Stomach (tissue), 9 donors: Measurements from ENCODE around the gene ZNHIT3. TPM values are rescaled to one million over a fixed set of nuclear protein-coding genes. Genes with fewer than 3 reads are reported as not detected.

Experiments used
- DNase-seq, 2 donors: peaks; one replicate each; pipeline versions ENCODE4 v3.0.0 to v3.0.0-alpha.2; 2013 to 2019
- H3K27ac ChIP-seq, 5 donors: fragments of 200-600 bp in 4 of 5; sonication (generic) in 4 of 5; one replicate each; pipeline ENCODE4 v1.5.1; 2013 to 2019; ENCODE audit warnings: mild to moderate bottlenecking in 1 of 5, moderate library complexity in 1 of 5
- H3K27me3 ChIP-seq, 3 donors: fragments of 200-600 bp; sonication (generic); one replicate each; pipeline ENCODE4 v1.5.1; 2017 to 2019; ENCODE audit warnings: mixed run types in 1 of 3
- H3K36me3 ChIP-seq, 4 donors: fragments of 200-600 bp; sonication (generic); 1 replicate in 3 of 4; 2 replicates in 1 of 4; pipeline ENCODE4 v1.5.1; 2016 to 2019
- H3K4me1 ChIP-seq, 4 donors: fragments of 200-600 bp; sonication (generic); one replicate each; pipeline ENCODE4 v1.5.1; 2016 to 2019
- H3K4me3 ChIP-seq, 4 donors: fragments of 200-600 bp; sonication (generic) in 3 of 4; one replicate each; pipeline ENCODE4 v1.5.1; 2016 to 2019; ENCODE audit warnings: mild to moderate bottlenecking in 1 of 4
- H3K9me3 ChIP-seq, 4 donors: fragments of 200-600 bp; sonication (generic); one replicate each; pipeline ENCODE4 v1.5.1; 2016 to 2019
- CTCF ChIP-seq, 7 experiments: fragments of 450-650 bp in 4 of 7; fragments of 200-600 bp in 3 of 7; sonication (generic) in 3 of 7; IDR thresholded peaks; one replicate each; pipeline ENCODE4 v1.5.1; 2016 to 2019; ENCODE audit warnings: antibody characterized with exemption in 7 of 7, control low read depth in 2 of 7, mild to moderate bottlenecking in 1 of 7
- EP300 ChIP-seq: sonication (generic); formaldehyde crosslinking; IDR thresholded peaks from one replicate; pipeline ENCODE4 v1.6.1; 2017; ENCODE audit warnings: antibody characterized with exemption
- POLR2A ChIP-seq, 4 donors: fragments of 450-650 bp; IDR thresholded peaks; one replicate each; pipeline ENCODE4 v1.6.1; 2016; ENCODE audit warnings: antibody characterized with exemption in 4 of 4, control low read depth in 2 of 4, mild to moderate bottlenecking in 1 of 4, moderate library complexity in 1 of 4
- POLR2AphosphoS5 ChIP-seq, 3 donors: sonication (generic); formaldehyde crosslinking; IDR thresholded peaks; one replicate each; pipeline ENCODE4 v1.6.1; 2016; ENCODE audit warnings: antibody characterized with exemption in 3 of 3
- WGBS, 5 donors: extraction: QIAGEN DNeasy Blood & Tissue Kit in 3 of 5; methylation state at CpG; one replicate each; pipeline versions ENCODE4 v1.1.5 to v1.1.7; 2013 to 2018; 5-methylcytosine and 5-hydroxymethylcytosine counted together
- intact Hi-C: fragments of 100-400 bp; cut with DNase I; formaldehyde crosslinking; loops from one replicate; pipeline ENCODE4 v1.15.1; 2023; ENCODE audit warnings: low total_unique reads
- polyA plus RNA-seq, 3 donors: library from polyadenylated mRNA; stranded (reverse); fragments of 200-250 nt; gene quantifications; one replicate each; pipeline ENCODE4 v1.2.3, GENCODE V29; 2013
- total RNA-seq, 5 donors: library from RNA; depleted of rRNA; stranded (reverse); fragments of >200 nt; gene quantifications; one replicate each; pipeline versions ENCODE4 v1.1.0 to v1.2.3, GENCODE V29; 2014 to 2016
- donor health status: healthy with polysubstance abuse.
- donor health status: Bipolar disorder and iron deficiency.
- donor health status: healthy.

The ZNHIT3 gene
- total and polyA plus RNA-seq, 8 donors: 0.87 to 86.2 (median 31.9) TPM

GRCh38 chr17:36485805-36486203, 677 bp upstream of the ZNHIT3 start:
- TF ChIP-seq CTCF (IDR thresholded peaks at IDR 0.05) (no peak), EP300 (no peak), POLR2A (IDR thresholded peaks at IDR 0.05) (no peak), POLR2AphosphoS5 (IDR thresholded peaks at IDR 0.05) (no peak)

GRCh38 chr17:36493956-36494355, 7.5 kb downstream of the ZNHIT3 start:
- peaks cover 8 to 21% (median 15%) of the 10 kb centered on the region in 4 donors for H3K4me1 ChIP-seq
- intact Hi-C loops: no loop called here
- no peak for DNase-seq
- 73 to 93% (median 86%) methylated on average over 1 of the region's 1 CpG for WGBS, 5 donors
- no peaks in the 10 kb centered on the region for H3K27me3 ChIP-seq
- peaks cover 41 to 80% (median 77%) of the 10 kb centered on the region in 4 donors for H3K36me3 ChIP-seq
- no peak overlapping the region for H3K27ac ChIP-seq
- no peak overlapping the region for H3K4me3 ChIP-seq
- no peaks in the 10 kb centered on the region for H3K9me3 ChIP-seq
- TF ChIP-seq POLR2A (IDR thresholded peaks at IDR 0.05): no peak
- TF ChIP-seq EP300: no peak
- no peak for TF ChIP-seq POLR2AphosphoS5 (IDR thresholded peaks at IDR 0.05)
- TF ChIP-seq CTCF (IDR thresholded peaks at IDR 0.05): no peak

More at GRCh38 chr17:36485805-36486203, 677 bp upstream of the ZNHIT3 start:
- no peak for DNase-seq
- peaks cover 21 to 59% (median 45%) of the 10 kb centered on the region in 4 donors for H3K4me1 ChIP-seq
- peak overlapping the region; percentile 95 to 99 (median 97) for H3K4me3 ChIP-seq
- intact Hi-C loops: no loop called here
- no peaks in the 10 kb centered on the region for H3K9me3 ChIP-seq
- H3K27ac ChIP-seq: peak overlapping the region in 4 of 5 donors; percentile 84 to 90 (median 88)
- WGBS, 5 donors: 30 to 38% (median 33%) methylated on average over 10 of the region's 10 CpGs
- H3K27me3 ChIP-seq: peaks cover 0 to 17% (median 5%) of the 10 kb centered on the region in 3 donors
- peaks cover 0 to 4% (median 0%) of the 10 kb centered on the region in 4 donors for H3K36me3 ChIP-seq

GRCh38 chr17:36494674-36495073, 8.2 kb downstream of the ZNHIT3 start:
- Histone ChIP-seq H3K27me3 (no peaks in the 10 kb centered on the region), H3K27ac (no peak overlapping the region), H3K36me3 (peaks cover 42 to 84% (median 80%) of the 10 kb centered on the region in 4 donors), H3K9me3 (no peaks in the 10 kb centered on the region), H3K4me3 (no peak overlapping the region), H3K4me1 (peaks cover 8 to 16% (median 10%) of the 10 kb centered on the region in 4 donors)
- intact Hi-C loops: no loop called here
- 31 to 62% (median 43%) methylated on average over 5 of the region's 5 CpGs for WGBS, 5 donors
- no peak for DNase-seq
- TF ChIP-seq POLR2A (IDR thresholded peaks at IDR 0.05) (no peak), POLR2AphosphoS5 (IDR thresholded peaks at IDR 0.05) (no peak), EP300 (no peak), CTCF (IDR thresholded peaks at IDR 0.05) (no peak)

GRCh38 chr17:36495076-36495578, 8.6 kb downstream of the ZNHIT3 start:
- no peak for TF ChIP-seq POLR2A (IDR thresholded peaks at IDR 0.05)
- no peak for TF ChIP-seq CTCF (IDR thresholded peaks at IDR 0.05)
- TF ChIP-seq POLR2AphosphoS5 (IDR thresholded peaks at IDR 0.05): no peak
- no peak for TF ChIP-seq EP300
- WGBS, 5 donors: 69 to 80% (median 73%) methylated on average over 3 of the region's 3 CpGs
- H3K36me3 ChIP-seq: peaks cover 42 to 88% (median 81%) of the 10 kb centered on the region in 4 donors
- intact Hi-C loops: no loop called here
- H3K27ac ChIP-seq: no peak overlapping the region
- H3K27me3 ChIP-seq: no peaks in the 10 kb centered on the region
- H3K4me1 ChIP-seq: peaks cover 6 to 15% (median 9%) of the 10 kb centered on the region in 4 donors
- no peak overlapping the region for H3K4me3 ChIP-seq
- no peak for DNase-seq
- no peaks in the 10 kb centered on the region for H3K9me3 ChIP-seq
